Measurements from ENCODE around the gene NCAM2. TPM values are rescaled to one million over a fixed set of nuclear protein-coding genes. Genes with fewer than 3 reads are reported as not detected.

The NCAM2 gene
- total RNA-seq, 4 donors from 2014 or later, result 0.46 to 2.9 (median 1.3) TPM

GRCh38 chr21:21464684-21465083 lies 466.5 kb downstream of the NCAM2 start:
- no peak overlapping the region for H3K27ac ChIP-seq
- DNase-seq, result no peak
- no peak overlapping the region for H3K4me3 ChIP-seq (replicated peaks in 1 of 3)
- H3K9me3 ChIP-seq, result no peaks in the 10 kb centered on the region
- TF ChIP-seq CTCF (IDR thresholded peaks at IDR 0.05) (no peak), POLR2A (IDR thresholded peaks at IDR 0.05) (no peak)
- no peaks in the 10 kb centered on the region for H3K36me3 ChIP-seq
- intact Hi-C loops (cut with DNase I), result no loop called here
- no peaks in the 10 kb centered on the region for H3K27me3 ChIP-seq
- WGBS, 2 donors, result 88 to 94% methylated on average over 1 of the region's 1 CpG
- no peaks in the 10 kb centered on the region for H3K4me1 ChIP-seq

GRCh38 chr21:21466752-21467151 lies 468.5 kb downstream of the NCAM2 start:
- WGBS, 2 donors, result 85 to 92% methylated on average over 1 of the region's 1 CpG
- Histone ChIP-seq H3K27me3 (no peaks in the 10 kb centered on the region), H3K4me3 (replicated peaks in 1 of 3) (no peak overlapping the region), H3K9me3 (no peaks in the 10 kb centered on the region), H3K27ac (no peak overlapping the region), H3K36me3 (no peaks in the 10 kb centered on the region), H3K4me1 (no peaks in the 10 kb centered on the region)
- intact Hi-C loops (cut with DNase I), result no loop called here
- TF ChIP-seq POLR2A (IDR thresholded peaks at IDR 0.05) (no peak), CTCF (IDR thresholded peaks at IDR 0.05) (no peak)
- no peak for DNase-seq

GRCh38 chr21:21468003-21468402 lies 469.8 kb downstream of the NCAM2 start:
- Histone ChIP-seq H3K27me3 (no peaks in the 10 kb centered on the region), H3K4me3 (replicated peaks in 1 of 3) (no peak overlapping the region), H3K36me3 (no peaks in the 10 kb centered on the region), H3K27ac (no peak overlapping the region), H3K4me1 (no peaks in the 10 kb centered on the region), H3K9me3 (no peaks in the 10 kb centered on the region)
- no peak for DNase-seq
- intact Hi-C loops (cut with DNase I), result no loop called here
- TF ChIP-seq POLR2A (IDR thresholded peaks at IDR 0.05), result no peak

GRCh38 chr21:21481239-21481638 lies 483.0 kb downstream of the NCAM2 start:
- no peaks in the 10 kb centered on the region for H3K4me1 ChIP-seq
- no peaks in the 10 kb centered on the region for H3K36me3 ChIP-seq
- TF ChIP-seq CTCF (IDR thresholded peaks at IDR 0.05), result no peak
- no peak overlapping the region for H3K4me3 ChIP-seq (replicated peaks in 1 of 3)
- H3K9me3 ChIP-seq, result no peaks in the 10 kb centered on the region
- no peaks in the 10 kb centered on the region for H3K27me3 ChIP-seq
- no peak overlapping the region for H3K27ac ChIP-seq
- intact Hi-C loops (cut with DNase I), result no loop called here
- WGBS, 2 donors, result 40 to 63% methylated on average over 3 of the region's 3 CpGs
- DNase-seq, result no peak

GRCh38 chr21:21508859-21509258 lies 510.6 kb downstream of the NCAM2 start:
- Histone ChIP-seq H3K4me1 (no peaks in the 10 kb centered on the region), H3K9me3 (no peaks in the 10 kb centered on the region), H3K27me3 (no peaks in the 10 kb centered on the region), H3K36me3 (no peaks in the 10 kb centered on the region), H3K27ac (no peak overlapping the region), H3K4me3 (replicated peaks in 1 of 3) (no peak overlapping the region)
- no peak for TF ChIP-seq CTCF (IDR thresholded peaks at IDR 0.05)
- no peak for TF ChIP-seq POLR2A (IDR thresholded peaks at IDR 0.05)
- 74 to 76% methylated on average over 6 of the region's 6 CpGs for WGBS, 2 donors
- no peak for DNase-seq
- intact Hi-C loops (cut with DNase I), result no loop called here

GRCh38 chr21:21530680-21531079 lies 532.5 kb downstream of the NCAM2 start:
- H3K27me3 ChIP-seq, result no peaks in the 10 kb centered on the region
- DNase-seq, result no peak
- no peak for TF ChIP-seq POLR2A (IDR thresholded peaks at IDR 0.05)
- TF ChIP-seq CTCF (IDR thresholded peaks at IDR 0.05), result no peak
- H3K4me1 ChIP-seq, result no peaks in the 10 kb centered on the region
- H3K27ac ChIP-seq, result no peak overlapping the region
- no peaks in the 10 kb centered on the region for H3K36me3 ChIP-seq
- no peaks in the 10 kb centered on the region for H3K9me3 ChIP-seq
- intact Hi-C loops (cut with DNase I), result no loop called here
- H3K4me3 ChIP-seq (replicated peaks in 1 of 3), result no peak overlapping the region

Measured in thyroid gland (tissue), 4 donors.